Stimulated activated CD8-positive, alpha-beta memory T cell treated with anti-CD3 and anti-CD28 coated beads, Interleukin-4, amount 100 ng/mL, for 1 hour (primary cell): ENCODE data around the gene RALGAPA1.
"Not testable (repeated sequence)": the region's sequence is repeated elsewhere in the genome, so short reads cannot be mapped to it uniquely, and the experiment has no call there.

Source experiments
- DNase-seq, 2 donors: peaks; one replicate each; pipeline ENCODE4 v3.0.0-alpha.2; 2020; ENCODE audit warnings: low read depth in 2 of 2, low spot score in 1 of 2

The RALGAPA1 gene

GRCh38 chr14:35766036-35766699 lies 42.9 kb downstream of the RALGAPA1 start:
- no peak for DNase-seq

- no peak for DNase-seq
These were observed 47.2 kb downstream of the RALGAPA1 start for GRCh38 chr14:35761922-35762321.

- DNase-seq = no peak
These were observed 49.0 kb downstream of the RALGAPA1 start for GRCh38 chr14:35760143-35760542.

GRCh38 chr14:35758523-35759129 lies 50.5 kb downstream of the RALGAPA1 start:
- DNase-seq = no peak

- DNase-seq = no peak
These were observed 54.4 kb downstream of the RALGAPA1 start for GRCh38 chr14:35754671-35755070.

GRCh38 chr14:35752380-35752779 lies 56.7 kb downstream of the RALGAPA1 start:
- DNase-seq = no peak

- DNase-seq = no peak
These were observed 58.7 kb downstream of the RALGAPA1 start for GRCh38 chr14:35750202-35750904.

- no peak for DNase-seq
These were observed 61.7 kb downstream of the RALGAPA1 start for GRCh38 chr14:35747379-35747778.

- DNase-seq = no peak
These were observed 66.7 kb downstream of the RALGAPA1 start for GRCh38 chr14:35742442-35742841.

- DNase-seq = no peak
These were observed 67.1 kb downstream of the RALGAPA1 start for GRCh38 chr14:35742032-35742371.

- no peak for DNase-seq
These were observed 67.6 kb downstream of the RALGAPA1 start for GRCh38 chr14:35741345-35742031.

- no peak for DNase-seq
These were observed 68.9 kb downstream of the RALGAPA1 start for GRCh38 chr14:35740215-35740614.

GRCh38 chr14:35735163-35735562 lies 73.9 kb downstream of the RALGAPA1 start:
- not testable (repeated sequence) for DNase-seq

- not testable (repeated sequence) for DNase-seq
These were observed 75.6 kb downstream of the RALGAPA1 start for GRCh38 chr14:35733510-35733909.

GRCh38 chr14:35730871-35731270 lies 78.2 kb downstream of the RALGAPA1 start:
- DNase-seq = no peak

GRCh38 chr14:35727764-35728163 lies 81.3 kb downstream of the RALGAPA1 start:
- no peak for DNase-seq

GRCh38 chr14:35725930-35726329 lies 83.2 kb downstream of the RALGAPA1 start:
- no peak for DNase-seq

GRCh38 chr14:35715079-35715478 lies 94.0 kb downstream of the RALGAPA1 start:
- no peak for DNase-seq

GRCh38 chr14:35712466-35712865 lies 96.6 kb downstream of the RALGAPA1 start:
- no peak for DNase-seq

- DNase-seq = no peak
These were observed 101.0 kb downstream of the RALGAPA1 start for GRCh38 chr14:35708062-35708461.

- DNase-seq = no peak
These were observed 103.5 kb downstream of the RALGAPA1 start for GRCh38 chr14:35705636-35706035.
